H9 (cell line): ENCODE results near the gene LRRK2. TPM values are rescaled to one million over a fixed set of nuclear protein-coding genes. Genes with fewer than 3 reads are reported as not detected.

Experiments used
- DNase-seq: peaks from one replicate; pipeline ENCODE4 v3.0.0-alpha.2; 2017
- H2AFZ ChIP-seq: one replicate; pipeline ENCODE4 v1.6.1; 2013; ENCODE audit warnings: mild to moderate bottlenecking, low read length, control low read depth, moderate library complexity
- H2AK5ac ChIP-seq: 2 replicates; pipeline ENCODE4 v1.6.1; 2013; ENCODE audit warnings: low read length, control low read depth, mixed read lengths; ENCODE audit not compliant: insufficient read length
- H2BK120ac ChIP-seq: one replicate; pipeline ENCODE4 v1.6.1; 2013; ENCODE audit warnings: low read depth, mild to moderate bottlenecking, low read length, control low read depth, inconsistent platforms; ENCODE audit not compliant: poor library complexity, severe bottlenecking
- H2BK12ac ChIP-seq: 2 replicates; pipeline ENCODE4 v1.6.1; 2013; ENCODE audit warnings: low read length, control low read depth, mixed read lengths, low read depth; ENCODE audit not compliant: insufficient read length
- H2BK15ac ChIP-seq: 2 replicates; pipeline ENCODE4 v1.6.1; 2013; ENCODE audit warnings: low read depth, low read length, control low read depth
- H2BK20ac ChIP-seq: one replicate; pipeline ENCODE4 v1.6.1; 2013; ENCODE audit warnings: low read depth, mild to moderate bottlenecking, low read length, control low read depth, inconsistent platforms; ENCODE audit not compliant: poor library complexity, severe bottlenecking
- H2BK5ac ChIP-seq: 2 replicates; pipeline ENCODE4 v1.6.1; 2013; ENCODE audit warnings: low read length, control low read depth, mixed read lengths; ENCODE audit not compliant: insufficient read length
- H3K14ac ChIP-seq: 2 replicates; pipeline ENCODE4 v1.6.1; 2013; ENCODE audit warnings: low read length, control low read depth; ENCODE audit not compliant: insufficient read depth
- H3K18ac ChIP-seq: 2 replicates; pipeline ENCODE4 v1.6.1; 2013; ENCODE audit warnings: low read depth, mild to moderate bottlenecking, mixed read lengths, low read length, control low read depth; ENCODE audit not compliant: insufficient read length
- H3K23ac ChIP-seq: 2 replicates; pipeline ENCODE4 v1.6.1; 2013; ENCODE audit warnings: low read length, control low read depth, mixed read lengths, low read depth; ENCODE audit not compliant: insufficient read length
- H3K23me2 ChIP-seq: 2 replicates; pipeline ENCODE4 v1.6.1; 2013; ENCODE audit warnings: low read depth, mild to moderate bottlenecking, mixed read lengths, low read length, control low read depth; ENCODE audit not compliant: insufficient read length, poor library complexity, severe bottlenecking
- H3K27ac ChIP-seq: 2 replicates; pipeline ENCODE4 v1.5.1; 2013; ENCODE audit warnings: low read length, control low read depth, mixed read lengths, low read depth; ENCODE audit not compliant: insufficient read length
- H3K27me3 ChIP-seq: 2 replicates; pipeline ENCODE4 v1.6.1; 2013; ENCODE audit warnings: low read length, control low read depth, inconsistent platforms; ENCODE audit not compliant: insufficient read depth
- H3K4ac ChIP-seq: 2 replicates; pipeline ENCODE4 v1.6.1; 2013; ENCODE audit warnings: low read depth, mild to moderate bottlenecking, control low read depth, inconsistent platforms, low read length, moderate library complexity
- H3K4me1 ChIP-seq: 2 replicates; pipeline ENCODE4 v1.6.1; 2013; ENCODE audit warnings: low read length, control low read depth, inconsistent platforms; ENCODE audit not compliant: insufficient read depth
- H3K4me2 ChIP-seq: 2 replicates; pipeline ENCODE4 v1.6.1; 2013; ENCODE audit warnings: low read length, control low read depth, mixed read lengths; ENCODE audit not compliant: insufficient read length, insufficient read depth
- H3K56ac ChIP-seq: 2 replicates; pipeline ENCODE4 v1.6.1; 2013; ENCODE audit warnings: low read depth, mild to moderate bottlenecking, mixed read lengths, low read length, control low read depth; ENCODE audit not compliant: insufficient read length
- H3K79me1 ChIP-seq: 2 replicates; pipeline ENCODE4 v1.6.1; 2013; ENCODE audit warnings: low read depth, mild to moderate bottlenecking, moderate library complexity, low read length, control low read depth, inconsistent platforms; ENCODE audit not compliant: insufficient read depth, poor library complexity, severe bottlenecking
- H3K79me2 ChIP-seq: 2 replicates; pipeline ENCODE4 v1.6.1; 2013; ENCODE audit warnings: low read length, control low read depth, inconsistent platforms; ENCODE audit not compliant: insufficient read depth
- H3K9ac ChIP-seq: 2 replicates; pipeline ENCODE4 v1.6.1; 2013; ENCODE audit warnings: low read length, control low read depth, mixed read lengths; ENCODE audit not compliant: insufficient read length; ENCODE audit errors: extremely low read depth
- H3K9me3 ChIP-seq: one replicate; pipeline ENCODE4 v1.6.1; 2013; ENCODE audit warnings: low read depth, low read length, inconsistent platforms; ENCODE audit not compliant: control insufficient read depth
- H3T11ph ChIP-seq: one replicate; pipeline ENCODE4 v1.6.1; 2013; ENCODE audit warnings: mild to moderate bottlenecking, low read length, control low read depth, inconsistent platforms
- H4K20me1 ChIP-seq: one replicate; pipeline ENCODE4 v1.6.1; 2013; ENCODE audit not compliant: control insufficient read depth, insufficient read length, insufficient read depth
- H4K5ac ChIP-seq: 2 replicates; pipeline ENCODE4 v1.6.1; 2013; ENCODE audit warnings: low read depth, mild to moderate bottlenecking, mixed read lengths, low read length, control low read depth; ENCODE audit not compliant: insufficient read length
- H4K8ac ChIP-seq: replicated peaks from 2 replicates; pipeline ENCODE4 v1.6.1; 2013; ENCODE audit warnings: low read length, control low read depth, mixed read lengths, low read depth; ENCODE audit not compliant: insufficient read length
- H4K91ac ChIP-seq: 2 replicates; pipeline ENCODE4 v1.6.1; 2013; ENCODE audit warnings: low read depth, mild to moderate bottlenecking, moderate library complexity, mixed read lengths, low read length, control low read depth; ENCODE audit not compliant: insufficient read length
- H3K27ac Mint-ChIP-seq, 3 experiments: 2 replicates in 2 of 3; 3 replicates in 1 of 3; pipeline ENCODE4 v1.8.0; 2020 to 2021; ENCODE audit warnings: mixed read lengths in 3 of 3, mild to moderate bottlenecking in 1 of 3, moderate library complexity in 1 of 3
- H3K27me3 Mint-ChIP-seq: 2 replicates; pipeline ENCODE4 v1.8.0; 2021; ENCODE audit warnings: low read depth, mild to moderate bottlenecking, moderate library complexity, mixed read lengths
- H3K36me3 Mint-ChIP-seq, 3 experiments: 2 replicates in 2 of 3; 3 replicates in 1 of 3; pipeline ENCODE4 v1.8.0; 2020 to 2021; ENCODE audit warnings: low read depth in 3 of 3, mixed read lengths in 3 of 3; ENCODE audit not compliant: insufficient read depth in 1 of 3
- H3K4me1 Mint-ChIP-seq, 2 experiments: 2 replicates each; pipeline ENCODE4 v1.8.0; 2020; ENCODE audit warnings: mixed read lengths in 2 of 2
- H3K4me3 Mint-ChIP-seq, 2 experiments: 2 replicates in 1 of 2; 3 replicates in 1 of 2; pipeline ENCODE4 v1.8.0; 2020 to 2021; ENCODE audit warnings: mild to moderate bottlenecking in 2 of 2, mixed read lengths in 2 of 2, moderate library complexity in 1 of 2
- H3K9me3 Mint-ChIP-seq, 2 experiments: 2 replicates in 1 of 2; 3 replicates in 1 of 2; pipeline ENCODE4 v1.8.0; 2020; ENCODE audit warnings: mild to moderate bottlenecking in 2 of 2, mixed read lengths in 2 of 2, moderate library complexity in 1 of 2
- CTCF ChIP-seq: fragments of 200-600 bp; sonication (generic); conservative IDR thresholded peaks from 3 replicates; pipeline ENCODE4 v1.8.0; 2021; ENCODE audit warnings: antibody characterized with exemption, mild to moderate bottlenecking
- WGBS: extraction: QIAGEN DNeasy Blood & Tissue Kit; methylation state at CpG from one replicate; pipeline ENCODE4 v1.1.7; 2013; ENCODE audit warnings: missing lambda C conversion rate, low lambda C conversion rate, mixed read lengths; ENCODE audit not compliant: insufficient read length; ENCODE audit errors: extremely low coverage; 5-methylcytosine and 5-hydroxymethylcytosine counted together
- total RNA-seq: library from RNA; stranded (reverse); gene quantifications from 2 replicates; pipeline ENCODE4 v1.2.1, GENCODE V29; 2021

Gene LRRK2
- total RNA-seq, 1 experiment from 2014 or later = 0.17 TPM

- WGBS = no CpG with 5 or more reads among the region's 6 CpGs
- no peak overlapping the region for H2BK12ac ChIP-seq
- H3K4me1 Mint-ChIP-seq = no peaks in the 10 kb centered on the region
- no peaks in the 10 kb centered on the region for H3K79me1 ChIP-seq
- H2AK5ac ChIP-seq = no peak overlapping the region
- H2BK5ac ChIP-seq = no peak overlapping the region
- H3K27ac Mint-ChIP-seq = no peak overlapping the region
- H3K14ac ChIP-seq = no peak overlapping the region
- H2BK20ac ChIP-seq = no peak overlapping the region
- H3K9me3 ChIP-seq = no peaks in the 10 kb centered on the region
- no peak overlapping the region for H4K91ac ChIP-seq
- H3K9ac ChIP-seq = no peak overlapping the region
- no peak for TF ChIP-seq CTCF
- H3K79me2 ChIP-seq = no peaks in the 10 kb centered on the region
- no peak overlapping the region for H4K8ac ChIP-seq
- no peak overlapping the region for H3K23ac ChIP-seq
- no peak for DNase-seq
- H4K5ac ChIP-seq = no peak overlapping the region
- no peaks in the 10 kb centered on the region for H4K20me1 ChIP-seq
- H3K23me2 ChIP-seq = no peaks in the 10 kb centered on the region
- H3K27ac ChIP-seq = no peak overlapping the region
- H3K27me3 Mint-ChIP-seq = no peaks in the 10 kb centered on the region; the same call in 1 of the 2 replicates
- no peak overlapping the region for H3T11ph ChIP-seq
- no peaks in the 10 kb centered on the region for H3K27me3 ChIP-seq
- H3K36me3 Mint-ChIP-seq = no peaks in the 10 kb centered on the region
- no peak overlapping the region for H2BK15ac ChIP-seq
- no peak overlapping the region for H3K4me2 ChIP-seq
- H3K4me3 Mint-ChIP-seq = no peak overlapping the region
- H3K4ac ChIP-seq = no peak overlapping the region
- no peak overlapping the region for H2BK120ac ChIP-seq
- H3K56ac ChIP-seq = no peak overlapping the region
- H3K18ac ChIP-seq = no peak overlapping the region
- no peak overlapping the region for H2AFZ ChIP-seq
- no peaks in the 10 kb centered on the region for H3K4me1 ChIP-seq
- H3K9me3 Mint-ChIP-seq = no peaks in the 10 kb centered on the region
Observed at GRCh38 chr12:40271981-40272664, 47.3 kb downstream of the LRRK2 start.
